DND-41 (cell line): Measurements from ENCODE around the gene STK24.
"Not testable (repeated sequence)": the region's sequence is repeated elsewhere in the genome, so short reads cannot be mapped to it uniquely, and the experiment has no call there.

ENCODE experiments used
- ATAC-seq: fragments of 200-7000 bp; cut with Tn5 transposase; 3 replicates; pipeline ENCODE4 v1.9.1; 2021; ENCODE audit warnings: low read depth; ENCODE audit not compliant: insufficient read depth
- DNase-seq: peaks from one replicate; pipeline ENCODE4 v3.0.0-alpha.2; 2020
- H2AFZ ChIP-seq: 2 replicates; pipeline ENCODE4 v1.6.0; 2012; ENCODE audit warnings: low read depth, low read length
- H3K27ac ChIP-seq: 2 replicates; pipeline ENCODE4 v1.5.1; 2012; ENCODE audit warnings: low read length, inconsistent platforms
- H3K27me3 ChIP-seq: fragments of 200-600 bp; sonication (generic); 2 replicates; pipeline ENCODE4 v1.6.0; 2012; ENCODE audit warnings: low read length, mild to moderate bottlenecking, inconsistent platforms; ENCODE audit not compliant: insufficient read depth, poor library complexity
- H3K36me3 ChIP-seq: 2 replicates; pipeline ENCODE4 v1.5.1; 2012; ENCODE audit warnings: low read length, inconsistent platforms; ENCODE audit not compliant: insufficient read depth
- H3K4me1 ChIP-seq: 2 replicates; pipeline ENCODE4 v1.5.1; 2012; ENCODE audit warnings: mild to moderate bottlenecking, low read length; ENCODE audit not compliant: insufficient read depth
- H3K4me2 ChIP-seq: 2 replicates; pipeline ENCODE4 v1.6.0; 2012; ENCODE audit warnings: mild to moderate bottlenecking, moderate library complexity, low read length, inconsistent platforms; ENCODE audit not compliant: insufficient read depth
- H3K4me3 ChIP-seq, 2 experiments: fragments of 200-600 bp in 1 of 2; shearing (Covaris generic) in 1 of 2; 2 replicates each; pipeline ENCODE4 v1.5.1; 2012 to 2016; ENCODE audit warnings: inconsistent platforms in 2 of 2, low read length in 2 of 2, mild to moderate bottlenecking in 2 of 2, low read depth in 1 of 2, moderate library complexity in 1 of 2
- H3K79me2 ChIP-seq: 2 replicates; pipeline ENCODE4 v1.6.0; 2012; ENCODE audit warnings: low read length, inconsistent platforms; ENCODE audit not compliant: insufficient read depth
- H3K9ac ChIP-seq: 2 replicates; pipeline ENCODE4 v1.6.0; 2012; ENCODE audit warnings: low read depth, mild to moderate bottlenecking, inconsistent platforms, low read length, moderate library complexity
- H3K9me3 ChIP-seq: 2 replicates; pipeline ENCODE4 v1.5.1; 2012; ENCODE audit warnings: low read length, moderate library complexity, mild to moderate bottlenecking, inconsistent platforms; ENCODE audit not compliant: insufficient read depth, severe bottlenecking
- H4K20me1 ChIP-seq: 2 replicates; pipeline ENCODE4 v1.6.0; 2012; ENCODE audit warnings: low read length; ENCODE audit not compliant: insufficient read depth
- EZH2 ChIP-seq: IDR thresholded peaks from 3 replicates; pipeline ENCODE4 v1.6.1; 2012; ENCODE audit warnings: borderline replicate concordance, low read depth, mild to moderate bottlenecking, moderate library complexity, low read length, inconsistent platforms; ENCODE audit not compliant: severe bottlenecking
- TF ChIP-seq, protein P1 (sequence below): IDR thresholded peaks from 2 replicates; pipeline ENCODE4 v1.5.1; 2012; ENCODE audit warnings: borderline replicate concordance, low read length, moderate library complexity, mild to moderate bottlenecking; ENCODE audit not compliant: poor library complexity, severe bottlenecking; ENCODE audit errors: extremely low read depth

STK24 gene

DNA sequence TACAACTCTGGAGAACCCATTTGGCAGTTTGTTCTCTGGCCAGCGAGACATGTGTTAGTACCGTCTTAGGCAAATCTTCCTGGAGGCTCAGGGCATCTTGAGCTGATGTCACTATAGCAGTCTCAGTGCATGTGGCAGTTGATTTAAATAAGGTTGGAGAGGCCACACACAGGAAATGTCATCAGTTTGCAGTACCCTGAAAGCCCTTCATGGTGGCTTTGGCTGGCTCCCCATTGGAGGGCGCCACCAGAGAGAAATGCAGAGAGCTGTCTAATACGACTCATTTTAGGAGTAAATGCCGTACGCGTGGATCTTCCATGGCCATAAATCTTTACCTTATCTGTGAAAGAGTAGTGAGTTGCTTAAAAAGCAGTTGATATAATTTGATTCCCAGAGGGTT, 163.1 kb downstream of the STK24 start:
- DNase-seq (no peak), ATAC-seq (0 out of 3 replicates have a peak, but pooled peaks have one; percentile 45)
- no peak for TF ChIP-seq EZH2
- TF ChIP-seq, protein P1, sequence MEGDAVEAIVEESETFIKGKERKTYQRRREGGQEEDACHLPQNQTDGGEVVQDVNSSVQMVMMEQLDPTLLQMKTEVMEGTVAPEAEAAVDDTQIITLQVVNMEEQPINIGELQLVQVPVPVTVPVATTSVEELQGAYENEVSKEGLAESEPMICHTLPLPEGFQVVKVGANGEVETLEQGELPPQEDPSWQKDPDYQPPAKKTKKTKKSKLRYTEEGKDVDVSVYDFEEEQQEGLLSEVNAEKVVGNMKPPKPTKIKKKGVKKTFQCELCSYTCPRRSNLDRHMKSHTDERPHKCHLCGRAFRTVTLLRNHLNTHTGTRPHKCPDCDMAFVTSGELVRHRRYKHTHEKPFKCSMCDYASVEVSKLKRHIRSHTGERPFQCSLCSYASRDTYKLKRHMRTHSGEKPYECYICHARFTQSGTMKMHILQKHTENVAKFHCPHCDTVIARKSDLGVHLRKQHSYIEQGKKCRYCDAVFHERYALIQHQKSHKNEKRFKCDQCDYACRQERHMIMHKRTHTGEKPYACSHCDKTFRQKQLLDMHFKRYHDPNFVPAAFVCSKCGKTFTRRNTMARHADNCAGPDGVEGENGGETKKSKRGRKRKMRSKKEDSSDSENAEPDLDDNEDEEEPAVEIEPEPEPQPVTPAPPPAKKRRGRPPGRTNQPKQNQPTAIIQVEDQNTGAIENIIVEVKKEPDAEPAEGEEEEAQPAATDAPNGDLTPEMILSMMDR, result peak; percentile 19

DNA sequence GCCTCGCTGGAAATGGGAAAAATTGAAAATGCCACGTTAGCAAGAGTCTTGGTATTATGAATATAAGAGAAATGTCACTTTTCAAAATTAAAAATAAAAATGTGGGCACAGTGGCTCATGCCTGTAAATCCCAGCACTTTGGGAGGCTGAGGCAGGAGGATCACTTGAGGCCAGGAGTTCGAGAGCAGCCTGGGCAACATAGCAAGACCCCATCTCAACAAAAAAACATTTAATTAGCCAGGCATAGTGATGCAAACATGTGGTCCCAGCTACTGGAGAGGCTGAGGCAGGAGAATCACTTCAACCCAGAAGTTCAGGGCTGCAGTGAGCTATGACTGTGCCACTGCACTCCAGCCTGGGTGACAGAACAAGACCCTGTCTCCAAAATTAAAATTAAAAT, 163.6 kb downstream of the STK24 start:
- H3K4me3 ChIP-seq, H3K36me3 ChIP-seq, H3K9me3 ChIP-seq, H3K4me1 ChIP-seq, H3K27me3 ChIP-seq, H3K4me2 ChIP-seq, H4K20me1 ChIP-seq, ATAC-seq, H3K27ac ChIP-seq, H3K9ac ChIP-seq, H2AFZ ChIP-seq, H3K79me2 ChIP-seq, DNase-seq: not testable (repeated sequence)

More for the DNA sequence above, 163.1 kb downstream of the STK24 start:
- no peak overlapping the region for H3K9ac ChIP-seq
- H3K36me3 ChIP-seq, result no peaks in the 10 kb centered on the region
- no peaks in the 10 kb centered on the region for H3K9me3 ChIP-seq
- no peaks in the 10 kb centered on the region for H4K20me1 ChIP-seq
- no peaks in the 10 kb centered on the region for H3K79me2 ChIP-seq
- no peaks in the 10 kb centered on the region for H3K4me1 ChIP-seq
- H3K4me2 ChIP-seq, result no peak overlapping the region
- no peak overlapping the region for H2AFZ ChIP-seq
- H3K27me3 ChIP-seq, result no peaks in the 10 kb centered on the region
- no peak overlapping the region for H3K27ac ChIP-seq
- H3K4me3 ChIP-seq, result no peak overlapping the region

DNA sequence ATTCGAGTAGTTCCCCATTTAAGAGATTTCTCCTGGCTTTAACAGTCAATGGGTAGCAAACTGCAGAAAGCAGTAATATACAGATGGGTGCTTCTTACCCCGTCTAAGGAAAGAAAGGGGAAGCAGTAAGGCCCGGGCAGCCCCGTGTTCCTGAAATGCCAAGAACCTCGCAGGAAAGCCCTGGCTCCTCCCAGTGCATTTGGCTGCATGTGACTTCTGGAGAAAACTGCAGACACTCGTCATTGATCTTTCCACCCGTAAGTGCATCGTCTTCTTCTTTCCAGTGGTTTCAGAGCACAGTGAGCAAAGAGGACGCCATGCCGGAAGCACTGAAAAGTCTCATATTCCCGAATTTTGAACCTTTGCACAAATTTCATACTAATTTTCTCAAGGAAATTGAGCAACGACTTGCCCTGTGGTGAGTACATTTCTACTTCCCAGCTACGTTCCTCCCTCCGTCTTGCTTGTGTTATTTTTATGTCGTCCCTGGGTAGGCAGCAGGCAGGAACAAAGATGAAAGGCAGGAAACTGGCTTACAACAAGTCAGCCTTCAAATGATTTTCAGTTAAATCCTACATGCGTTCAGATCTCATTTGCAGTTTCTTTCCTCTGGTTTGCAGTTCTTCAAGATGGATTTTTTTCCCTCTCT, 165.2 kb downstream of the STK24 start:
- peak; percentile 19 for DNase-seq
- Histone ChIP-seq H2AFZ (0 out of 2 replicates have a peak overlapping the region, but pooled peaks have one; percentile 36), H3K9me3 (no peaks in the 10 kb centered on the region), H3K9ac (no peak overlapping the region), H3K36me3 (no peaks in the 10 kb centered on the region), H3K4me2 (no peak overlapping the region), H3K4me3 (no peak overlapping the region), H3K27me3 (no peaks in the 10 kb centered on the region), H3K27ac (no peak overlapping the region), H4K20me1 (no peaks in the 10 kb centered on the region), H3K4me1 (no peaks in the 10 kb centered on the region), H3K79me2 (no peaks in the 10 kb centered on the region)
- TF ChIP-seq, protein P1, result no peak
- TF ChIP-seq EZH2, result no peak
- ATAC-seq, result peak; percentile 76

DNA sequence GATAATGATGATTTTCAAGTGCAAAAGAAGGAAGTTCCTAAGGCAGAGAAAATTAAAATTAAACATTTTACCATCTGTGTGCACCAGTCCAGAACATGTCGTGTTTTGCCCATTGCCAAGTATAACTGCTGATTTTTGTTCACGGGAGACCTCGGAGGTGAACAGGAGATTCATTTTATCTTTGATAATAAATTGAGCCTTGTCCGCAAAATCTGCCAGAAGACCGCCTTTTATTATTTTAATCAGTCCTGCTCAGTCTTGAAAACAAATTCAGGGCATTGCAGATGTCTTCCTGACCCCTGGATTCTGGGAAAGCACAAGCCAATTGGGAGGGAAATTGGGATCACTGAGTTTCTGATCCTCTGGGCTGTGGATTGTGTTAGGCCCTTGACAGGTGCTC, 165.9 kb downstream of the STK24 start:
- no peaks in the 10 kb centered on the region for H3K4me1 ChIP-seq
- H3K27ac ChIP-seq, result no peak overlapping the region
- H4K20me1 ChIP-seq, result no peaks in the 10 kb centered on the region
- H3K9me3 ChIP-seq, result no peaks in the 10 kb centered on the region
- H3K4me2 ChIP-seq, result no peak overlapping the region
- no peaks in the 10 kb centered on the region for H3K79me2 ChIP-seq
- TF ChIP-seq, protein P1, result no peak
- TF ChIP-seq EZH2, result no peak
- H2AFZ ChIP-seq, result no peak overlapping the region
- H3K27me3 ChIP-seq, result peaks cover under 1% of the 10 kb centered on the region
- no peak overlapping the region for H3K9ac ChIP-seq
- H3K36me3 ChIP-seq, result no peaks in the 10 kb centered on the region
- ATAC-seq, result no peak
- no peak overlapping the region for H3K4me3 ChIP-seq
- no peak for DNase-seq
